Suppressor macrophage treated with lipopolysaccharide for 4 hours (primary cell): ENCODE measurements around the gene PALD1.

ENCODE experiments used
- DNase-seq: peaks from one replicate; pipeline ENCODE4 v3.0.0-alpha.2; 2020

PALD1 gene

GRCh38 chr10:70558871-70559810, 80.6 kb downstream of the PALD1 start:
- peak; percentile 53 for DNase-seq

- DNase-seq, result no peak
These were observed 81.3 kb downstream of the PALD1 start for GRCh38 chr10:70559861-70560260.

- no peak for DNase-seq
These were observed 82.0 kb downstream of the PALD1 start for GRCh38 chr10:70560511-70560941.

DNA sequence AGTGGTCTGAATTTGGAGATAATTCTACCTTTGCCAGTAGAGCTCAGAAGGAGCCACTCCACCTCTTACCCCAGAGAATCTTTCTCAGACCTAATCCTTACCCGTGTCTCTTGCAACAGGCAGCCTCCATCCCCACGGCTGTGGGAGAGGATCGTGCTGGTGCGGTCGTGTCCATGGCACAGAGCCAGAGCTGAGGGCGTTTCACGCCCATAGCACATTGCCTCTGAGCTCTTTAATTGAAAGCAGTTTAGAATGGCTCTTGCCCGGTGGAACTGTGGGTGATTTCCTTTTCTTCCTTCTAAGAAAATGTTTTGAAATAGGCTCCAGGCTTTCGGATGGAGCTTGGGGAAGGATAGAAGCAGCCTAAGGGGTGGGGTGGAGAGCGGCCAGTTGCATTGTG, 82.5 kb downstream of the PALD1 start:
- DNase-seq, result peak; percentile 43

DNA sequence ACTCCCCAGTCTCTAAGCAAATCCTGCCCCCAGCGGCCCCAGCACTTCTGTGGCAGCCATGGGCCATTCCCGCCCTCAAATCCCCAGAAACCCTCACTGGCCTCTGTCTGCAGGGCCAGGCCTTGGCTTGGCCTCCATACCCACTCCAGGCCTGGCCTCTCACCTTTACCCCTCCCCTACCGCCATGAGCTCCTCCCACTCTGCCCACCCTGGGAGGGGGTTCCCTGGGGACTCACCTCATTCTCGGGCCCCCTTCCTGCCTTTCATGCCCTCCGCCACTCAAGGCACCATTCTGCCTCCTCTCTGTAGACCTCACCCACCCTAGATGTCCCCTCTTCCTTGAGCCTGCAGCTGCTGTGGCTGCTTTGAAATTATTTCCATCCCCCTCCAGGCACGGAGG, 83.0 kb downstream of the PALD1 start:
- no peak for DNase-seq

GRCh38 chr10:70562036-70562755, 83.6 kb downstream of the PALD1 start:
- no peak for DNase-seq

GRCh38 chr10:70563230-70563629, 84.7 kb downstream of the PALD1 start:
- no peak for DNase-seq

GRCh38 chr10:70564113-70564725, 85.7 kb downstream of the PALD1 start:
- no peak for DNase-seq

DNA sequence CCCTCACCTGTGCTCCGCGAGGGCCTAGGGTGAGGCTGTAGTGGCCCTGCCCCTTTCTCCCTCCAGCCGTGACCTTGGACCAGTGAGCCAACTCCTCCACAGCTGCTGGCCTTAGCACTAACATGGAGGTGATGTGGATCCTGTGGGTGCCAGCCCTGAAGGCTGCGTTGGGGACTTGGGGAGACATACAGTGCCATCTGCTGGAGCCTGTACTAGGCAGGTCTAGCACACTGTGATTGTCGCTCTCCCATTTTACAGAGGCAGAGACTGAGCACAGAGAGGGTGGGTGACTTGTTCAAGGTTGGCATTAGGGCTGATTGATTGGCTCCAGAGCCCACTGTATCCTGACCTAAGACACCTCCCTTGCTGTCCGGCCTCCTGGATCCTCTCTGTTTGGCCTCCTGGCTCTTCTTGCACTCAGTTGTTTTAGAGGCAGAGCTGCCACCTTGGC, 86.4 kb downstream of the PALD1 start:
- DNase-seq, result no peak

- no peak for DNase-seq
These were observed 87.3 kb downstream of the PALD1 start for GRCh38 chr10:70565556-70566514.

DNA sequence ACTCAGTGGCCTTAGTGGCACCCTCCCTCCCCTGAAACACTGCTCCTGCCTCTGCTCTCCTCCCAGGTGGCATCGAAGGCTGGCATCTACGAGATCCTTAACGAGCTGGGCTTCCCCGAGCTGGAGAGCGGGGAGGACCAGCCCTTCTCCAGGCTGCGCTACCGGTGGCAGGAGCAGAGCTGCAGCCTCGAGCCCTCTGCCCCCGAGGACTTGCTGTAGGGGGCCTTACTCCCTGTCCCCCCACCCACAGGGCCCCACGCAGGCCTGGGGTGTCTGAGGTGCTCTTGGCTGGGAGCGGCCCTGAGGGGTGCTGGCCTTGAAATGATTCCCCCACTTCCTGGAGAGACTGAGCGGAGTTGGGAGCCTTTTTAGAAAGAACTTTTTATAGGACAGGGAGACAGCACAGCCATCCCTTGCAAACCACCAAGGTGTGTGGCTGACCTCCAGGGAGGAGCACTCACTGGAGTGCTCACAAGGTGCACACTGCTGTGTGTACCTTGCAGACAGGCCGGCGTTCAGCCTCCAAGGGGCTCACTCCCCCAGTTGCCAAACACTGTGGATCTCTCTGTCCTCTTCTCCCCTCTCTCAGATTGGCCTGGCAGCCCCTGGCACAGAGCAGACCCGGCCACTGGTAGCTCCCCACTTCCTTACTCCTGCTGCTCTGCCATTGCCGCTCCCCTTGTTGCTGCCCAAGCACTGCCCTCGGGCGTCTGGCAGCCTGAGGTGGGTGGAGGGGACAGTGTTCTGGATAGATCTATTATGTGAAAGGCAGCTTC, 88.1 kb downstream of the PALD1 start:
- no peak for DNase-seq

DNA sequence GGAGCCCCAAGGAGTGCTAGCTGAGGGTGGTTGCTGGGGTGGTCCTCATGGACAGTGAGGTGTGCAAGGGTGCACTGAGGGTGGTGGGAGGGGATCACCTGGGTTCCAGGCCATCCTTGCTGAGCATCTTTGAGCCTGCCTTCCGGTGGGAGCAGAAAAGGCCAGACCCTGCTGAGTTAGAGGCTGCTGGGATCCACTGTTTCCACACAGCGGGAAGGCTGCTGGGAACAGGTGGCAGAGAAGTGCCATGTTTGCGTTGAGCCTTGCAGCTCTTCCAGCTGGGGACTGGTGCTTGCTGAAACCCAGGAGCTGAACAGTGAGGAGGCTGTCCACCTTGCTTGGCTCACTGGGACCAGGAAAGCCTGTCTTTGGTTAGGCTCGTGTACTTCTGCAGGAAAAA, 89.0 kb downstream of the PALD1 start:
- no peak for DNase-seq

DNA sequence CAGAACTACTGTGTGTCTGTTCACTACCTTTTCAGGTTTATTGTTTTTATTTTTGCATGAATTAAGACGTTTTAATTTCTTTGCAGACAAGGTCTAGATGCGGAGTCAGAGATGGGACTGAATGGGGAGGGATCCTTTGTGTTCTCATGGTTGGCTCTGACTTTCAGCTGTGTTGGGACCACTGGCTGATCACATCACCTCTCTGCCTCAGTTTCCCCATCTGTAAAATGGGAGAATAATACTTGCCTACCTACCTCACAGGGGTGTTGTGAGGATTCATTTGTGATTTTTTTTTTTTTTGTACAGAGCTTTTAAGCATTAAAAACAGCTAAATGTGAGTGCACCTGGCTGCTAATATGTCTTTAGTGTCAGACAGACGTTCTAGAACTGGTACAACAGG, 89.5 kb downstream of the PALD1 start:
- no peak for DNase-seq

DNA sequence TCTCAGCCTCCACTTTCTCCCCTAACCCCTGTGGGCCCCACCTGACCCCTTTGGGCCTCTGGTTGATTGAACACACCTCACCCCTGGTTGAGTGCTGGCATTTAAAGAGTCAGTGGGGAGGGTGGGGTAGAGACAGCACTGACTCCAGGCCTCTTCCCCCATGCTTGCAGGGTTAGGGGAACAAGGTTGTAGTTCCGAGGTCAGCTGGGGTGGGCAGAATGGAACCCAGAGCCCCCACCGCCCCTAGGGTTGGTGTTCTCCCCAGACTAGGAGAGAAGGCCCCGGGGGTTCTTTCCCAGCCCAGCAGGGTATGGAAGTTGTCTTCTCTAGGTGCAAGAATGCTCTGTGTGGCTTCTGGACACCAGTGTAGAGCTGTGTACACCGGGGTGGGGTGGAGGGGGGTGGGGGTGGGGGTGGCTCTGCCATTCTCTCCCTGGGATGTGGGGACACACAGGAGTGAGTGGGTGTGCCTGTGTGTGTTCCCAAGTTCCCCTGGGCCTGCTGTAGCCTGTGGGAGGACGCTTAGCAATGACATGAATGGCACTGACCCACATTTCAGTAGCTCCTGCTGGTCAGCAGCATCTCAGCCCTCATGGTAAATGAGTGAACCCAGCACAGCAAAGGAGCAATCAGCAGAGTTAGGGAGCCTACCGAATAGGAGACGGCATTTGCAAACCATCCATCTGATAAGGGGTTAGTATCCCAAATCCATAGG, 90.4 kb downstream of the PALD1 start:
- no peak for DNase-seq

GRCh38 chr10:70571236-70571635, 92.7 kb downstream of the PALD1 start:
- DNase-seq, result no peak

DNA sequence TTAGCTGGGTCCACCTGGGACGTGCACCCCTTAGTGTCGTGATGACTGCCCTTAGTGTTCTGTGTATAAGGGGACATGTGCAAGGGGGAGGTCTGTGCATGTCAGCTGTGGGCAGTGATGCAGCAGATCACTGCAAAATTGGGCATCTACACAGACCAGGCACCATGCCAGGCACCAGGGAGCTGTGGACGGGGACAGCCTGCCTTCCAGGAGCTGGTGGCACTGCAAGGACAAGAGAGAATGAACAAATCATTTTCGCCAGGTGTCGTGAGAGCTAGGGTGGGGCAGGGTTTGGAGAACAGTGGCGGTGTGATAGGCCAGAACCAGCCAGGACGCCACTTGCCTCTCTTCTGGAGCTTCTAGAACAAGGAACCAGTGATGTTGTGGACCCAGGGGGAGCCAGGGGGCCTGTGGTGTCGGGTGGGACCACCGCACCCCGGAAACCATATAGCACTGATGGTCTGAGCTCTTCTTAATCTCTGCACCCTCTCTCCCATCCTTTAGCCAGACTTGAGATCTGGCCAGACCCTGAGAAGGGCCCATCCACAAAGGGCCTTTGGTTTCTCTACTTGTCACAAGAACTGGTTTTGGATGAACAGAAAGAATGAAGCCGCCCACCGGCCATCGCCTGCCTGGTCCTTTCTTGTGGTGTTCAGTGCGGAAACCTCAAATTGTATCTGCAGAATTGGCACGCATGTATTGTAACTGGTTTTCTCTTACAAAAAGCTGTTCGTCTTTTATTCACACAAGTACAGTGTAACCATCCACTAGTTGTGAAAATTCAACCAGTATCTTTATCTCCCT, 93.3 kb downstream of the PALD1 start:
- DNase-seq, result no peak

GRCh38 chr10:70573599-70574506, 95.3 kb downstream of the PALD1 start:
- DNase-seq, result no peak

GRCh38 chr10:70575486-70575873, 96.9 kb downstream of the PALD1 start:
- DNase-seq, result no peak
